Omental fat pad (tissue), 4 donors: ENCODE results near the gene PATE4. TPM values are rescaled to one million over a fixed set of nuclear protein-coding genes. Genes with fewer than 3 reads are reported as not detected.

ENCODE experiments used
- ATAC-seq: fragments of 150-250 bp; one replicate; pipeline ENCODE4 v1.9.1; 2016; ENCODE audit warnings: mild to moderate bottlenecking, moderate library complexity; ENCODE audit not compliant: low FRiP score
- DNase-seq: peaks from one replicate; pipeline ENCODE4 v3.0.0-alpha.2; 2019; ENCODE audit warnings: low spot score
- total RNA-seq, 4 donors: library from RNA; depleted of rRNA; stranded (reverse); fragments of >200 nt; gene quantifications; one replicate each; pipeline ENCODE4 v1.1.0, GENCODE V29; 2016
- TF ChIP-seq, protein P1 (sequence below), 3 donors: fragments of 450-650 bp; IDR thresholded peaks; one replicate each; pipeline ENCODE4 v1.5.1; 2016 to 2017; ENCODE audit warnings: antibody characterized with exemption in 3 of 3, mild to moderate bottlenecking in 3 of 3, moderate library complexity in 2 of 3

Gene PATE4
- total RNA-seq, 4 donors from 2014 or later: not detected

DNA sequence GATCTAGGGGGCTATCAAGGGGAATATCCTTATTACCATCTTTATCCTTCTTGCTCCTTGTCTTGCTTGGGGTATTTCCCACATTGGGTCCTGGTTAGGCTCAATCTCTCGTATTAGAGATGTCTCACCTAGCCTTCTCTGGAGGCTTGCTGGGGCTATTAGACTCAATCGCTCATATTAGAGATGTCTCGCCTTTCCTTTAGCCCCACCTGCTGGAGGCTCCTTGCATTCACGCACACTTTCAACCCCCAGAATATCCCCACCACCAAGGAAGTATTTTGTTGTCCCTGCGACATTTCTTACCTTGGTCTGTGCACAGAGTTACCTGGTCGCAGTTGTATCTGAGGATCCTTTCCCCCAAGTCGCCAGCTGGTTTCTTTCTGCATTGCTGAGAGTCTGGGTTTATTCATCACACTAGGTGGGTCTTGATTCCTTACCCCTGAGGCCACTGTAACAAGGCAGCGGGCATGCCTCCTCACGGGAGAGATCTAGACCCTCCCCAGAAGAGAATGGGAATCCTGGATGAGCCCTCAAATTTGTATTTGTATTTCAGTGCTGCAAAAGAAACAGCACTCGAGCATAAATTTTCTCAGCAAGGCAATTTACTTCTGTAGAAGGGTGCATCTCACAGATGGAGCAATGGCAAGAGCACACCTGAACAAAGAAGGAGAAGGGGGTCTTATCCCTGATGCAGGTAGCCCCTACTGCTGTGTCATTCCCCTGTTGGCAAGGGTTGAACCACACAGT, 38.4 kb downstream of the PATE4 start:
- DNase-seq: peak; percentile 24
- TF ChIP-seq, protein P1, sequence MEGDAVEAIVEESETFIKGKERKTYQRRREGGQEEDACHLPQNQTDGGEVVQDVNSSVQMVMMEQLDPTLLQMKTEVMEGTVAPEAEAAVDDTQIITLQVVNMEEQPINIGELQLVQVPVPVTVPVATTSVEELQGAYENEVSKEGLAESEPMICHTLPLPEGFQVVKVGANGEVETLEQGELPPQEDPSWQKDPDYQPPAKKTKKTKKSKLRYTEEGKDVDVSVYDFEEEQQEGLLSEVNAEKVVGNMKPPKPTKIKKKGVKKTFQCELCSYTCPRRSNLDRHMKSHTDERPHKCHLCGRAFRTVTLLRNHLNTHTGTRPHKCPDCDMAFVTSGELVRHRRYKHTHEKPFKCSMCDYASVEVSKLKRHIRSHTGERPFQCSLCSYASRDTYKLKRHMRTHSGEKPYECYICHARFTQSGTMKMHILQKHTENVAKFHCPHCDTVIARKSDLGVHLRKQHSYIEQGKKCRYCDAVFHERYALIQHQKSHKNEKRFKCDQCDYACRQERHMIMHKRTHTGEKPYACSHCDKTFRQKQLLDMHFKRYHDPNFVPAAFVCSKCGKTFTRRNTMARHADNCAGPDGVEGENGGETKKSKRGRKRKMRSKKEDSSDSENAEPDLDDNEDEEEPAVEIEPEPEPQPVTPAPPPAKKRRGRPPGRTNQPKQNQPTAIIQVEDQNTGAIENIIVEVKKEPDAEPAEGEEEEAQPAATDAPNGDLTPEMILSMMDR (IDR thresholded peaks at IDR 0.05): no peak
- ATAC-seq: no peak

DNA sequence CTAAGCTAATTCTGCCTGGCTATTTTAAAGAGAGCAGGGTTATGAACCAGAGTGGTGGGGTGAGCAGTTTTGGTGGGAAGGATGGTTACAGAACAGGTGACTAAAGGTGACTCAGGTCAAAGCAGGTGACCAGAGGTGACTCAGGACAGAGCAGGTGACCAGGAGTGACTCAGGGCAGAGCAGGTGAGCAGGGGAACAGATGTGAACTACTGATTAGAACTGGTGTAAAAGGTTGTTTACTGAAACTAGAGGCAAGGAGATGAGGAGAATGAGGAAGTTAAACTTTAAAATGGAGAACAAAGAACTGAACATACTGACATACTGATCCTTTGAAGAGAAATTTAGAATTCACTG, 39.0 kb downstream of the PATE4 start:
- TF ChIP-seq, protein P1 (IDR thresholded peaks at IDR 0.05): no peak
- ATAC-seq: no peak
- DNase-seq: no peak

DNA sequence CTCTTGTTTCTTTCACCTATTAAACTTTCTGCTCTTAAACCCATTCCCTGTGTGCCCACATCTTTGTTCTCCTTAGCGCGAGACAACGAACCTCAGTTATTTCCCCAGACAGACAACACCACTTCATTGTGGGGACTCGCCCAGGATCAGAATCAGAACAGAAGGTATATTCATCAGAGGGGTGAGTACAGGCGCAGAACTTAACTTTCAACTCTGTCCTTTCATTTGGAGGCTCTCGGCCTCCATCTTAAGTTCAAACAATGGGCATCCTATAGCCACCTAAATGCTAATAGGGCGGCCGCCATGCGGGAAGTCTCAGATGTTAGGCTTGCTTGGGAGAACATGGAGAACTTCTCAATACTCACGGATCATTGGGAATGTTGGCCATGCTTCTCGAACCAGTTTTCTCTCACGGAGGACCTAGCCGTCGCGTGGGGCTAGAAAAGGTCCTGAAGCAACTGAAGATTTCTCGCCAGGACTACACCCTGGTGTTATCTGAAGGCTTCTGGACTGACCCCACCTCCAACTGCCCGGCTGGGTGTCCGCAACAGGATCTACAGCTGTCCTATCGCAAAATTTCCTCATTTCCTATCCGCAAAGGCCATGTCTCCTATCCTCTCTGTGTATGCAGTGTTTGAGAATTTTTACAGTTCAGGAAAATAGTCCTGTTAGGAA, 40.9 kb downstream of the PATE4 start:
- DNase-seq: no peak
- no peak for ATAC-seq

DNA sequence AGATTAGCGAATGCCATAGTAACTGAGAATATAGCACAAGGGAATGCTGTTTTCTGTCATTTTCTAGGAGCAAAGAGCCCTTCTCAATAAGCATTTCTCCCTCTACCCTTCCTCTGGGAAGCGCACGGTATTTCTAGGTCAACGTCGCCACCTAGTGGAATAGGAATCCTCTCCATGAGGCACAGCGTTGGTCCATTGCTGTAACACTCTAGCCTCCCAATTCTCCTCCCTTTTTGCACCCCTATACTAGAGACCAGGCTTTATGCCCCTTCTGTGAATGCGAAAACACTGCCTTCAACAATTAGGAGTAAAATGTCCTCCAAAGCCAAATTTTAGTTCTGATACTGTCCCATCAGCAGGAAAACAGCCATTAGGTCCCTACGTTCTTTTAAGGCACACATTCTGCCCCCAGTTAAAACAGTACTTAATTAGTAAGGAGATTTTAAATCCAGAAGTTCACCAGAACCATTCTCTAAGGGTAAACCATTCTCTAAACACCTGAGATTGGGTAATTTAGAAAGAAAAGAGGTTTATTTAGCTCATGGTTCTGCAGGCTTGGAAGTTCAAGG, 41.5 kb downstream of the PATE4 start:
- TF ChIP-seq, protein P1 (IDR thresholded peaks at IDR 0.05): peak in 1 of 3 donors; percentile 37
- ATAC-seq (peak; percentile 77), DNase-seq (no peak)

More for the DNA sequence above, 40.9 kb downstream of the PATE4 start:
- TF ChIP-seq, protein P1 (IDR thresholded peaks at IDR 0.05): no peak

DNA sequence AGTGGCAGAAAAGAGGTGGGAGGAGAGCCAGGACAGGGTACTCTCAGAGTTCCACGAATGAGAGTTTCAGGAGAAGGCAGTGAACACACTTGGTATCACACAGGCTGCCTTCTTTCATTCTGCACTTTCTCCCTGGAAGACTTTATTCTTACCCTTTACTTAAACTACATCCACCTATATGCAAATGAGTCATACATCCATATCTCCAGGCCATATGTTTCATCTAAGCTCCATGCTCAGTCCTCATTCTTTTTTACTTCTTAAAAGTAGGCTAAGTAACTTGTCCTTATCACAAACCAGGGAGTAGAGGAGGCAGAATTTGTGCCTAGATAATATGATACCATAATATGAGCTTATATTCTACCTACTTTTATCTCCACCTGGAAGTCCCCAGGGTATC, 48.2 kb downstream of the PATE4 start:
- TF ChIP-seq, protein P1 (IDR thresholded peaks at IDR 0.05): no peak
- ATAC-seq (no peak), DNase-seq (no peak)

DNA sequence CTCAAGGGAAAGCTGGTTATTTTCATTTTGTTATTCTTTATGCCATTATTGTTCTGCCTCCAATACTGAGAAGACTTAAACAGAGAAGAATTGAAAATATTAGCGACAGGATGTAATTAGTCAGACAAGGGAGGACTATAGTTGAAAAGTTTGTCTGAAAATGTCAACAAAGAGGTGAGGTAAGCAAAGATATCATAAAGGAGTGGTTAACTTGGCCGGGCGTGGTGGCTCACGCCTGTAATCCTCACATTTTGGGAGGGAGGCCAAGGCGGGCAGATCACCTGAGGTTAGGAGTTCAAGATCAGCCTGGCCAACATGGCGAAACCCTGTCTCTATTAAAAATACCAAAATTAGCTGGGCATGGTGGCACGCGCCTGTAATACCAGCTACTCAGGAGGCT, 50.3 kb downstream of the PATE4 start:
- no peak for ATAC-seq
- no peak for DNase-seq
- TF ChIP-seq, protein P1 (IDR thresholded peaks at IDR 0.05): no peak
